Left ventricle myocardium superior (tissue), 1 donor: ENCODE results near the gene MYH8. TPM values are rescaled to one million over a fixed set of nuclear protein-coding genes. Genes with fewer than 3 reads are reported as not detected.

Experiments used
- ATAC-seq: fragments of 200-7000 bp; cut with Tn5 transposase; one replicate; pipeline ENCODE4 v1.9.1; 2020; ENCODE audit warnings: mild to moderate bottlenecking, moderate library complexity
- DNase-seq: peaks from one replicate; pipeline ENCODE4 v3.0.0-alpha.2; 2020
- intact Hi-C: fragments of 100-400 bp; cut with micrococcal nuclease; formaldehyde crosslinking; loops from one replicate; pipeline ENCODE4 v1.11.0; 2022
- long read RNA-seq: library from polyadenylated mRNA; unstranded; transcript quantifications from one replicate; pipeline ENCODE4 v2.0.0, GENCODE V29; 2021
- total RNA-seq: library from RNA; stranded (reverse); fragmentation: NEBNext Ultra II Directional; extraction: Animal tissue kit (Norgen Biotek cat#: 25700); gene quantifications from one replicate; pipeline ENCODE4 v1.2.1, GENCODE V29; 2021
- donor health status: DM: no; HTN: yes; CAD: no; lungs with severe emphysema.

The MYH8 gene
- not detected for total RNA-seq
- long read RNA-seq, result 0 reads

- DNase-seq (no peak), ATAC-seq (no peak)
- intact Hi-C loops, result no loop called here
Measured at GRCh38 chr17:10421900-10422542, at the start of gene MYH8. TSS of gene MYH8 (minus strand) at chr17:10421950. CDS start at chr17:10420227, 1,723 bp downstream.

GRCh38 chr17:10469459-10469858, 47.7 kb upstream of the MYH8 start, which contains the start of gene MYH4:
TSS of gene MYH4 (minus strand) at chr17:10469559. CDS start at chr17:10466745, 2,814 bp downstream.
- ATAC-seq, result no peak
- intact Hi-C loops, result no loop called here
- DNase-seq, result no peak

- intact Hi-C loops, result no loop called here
- DNase-seq, result no peak
- ATAC-seq, result no peak
Measured at GRCh38 chr17:10463402-10463801, 41.7 kb upstream of the MYH8 start.

- DNase-seq (no peak), ATAC-seq (no peak)
- intact Hi-C loops, result no loop called here
Measured at GRCh38 chr17:10460062-10460461, 38.3 kb upstream of the MYH8 start.

GRCh38 chr17:10458701-10459100, 37.0 kb upstream of the MYH8 start:
- DNase-seq (no peak), ATAC-seq (no peak)
- intact Hi-C loops, result no loop called here

- ATAC-seq, result no peak
- intact Hi-C loops, result no loop called here
- no peak for DNase-seq
Measured at GRCh38 chr17:10457952-10458351, 36.2 kb upstream of the MYH8 start.

GRCh38 chr17:10447026-10447931, 25.5 kb upstream of the MYH8 start:
- intact Hi-C loops, result no loop called here
- ATAC-seq (no peak), DNase-seq (no peak)

- DNase-seq, result no peak
- intact Hi-C loops, result no loop called here
- no peak for ATAC-seq
Measured at GRCh38 chr17:10439816-10440215, 18.1 kb upstream of the MYH8 start.

- no peak for DNase-seq
- ATAC-seq, result no peak
- intact Hi-C loops, result no loop called here
Measured at GRCh38 chr17:10435096-10435495, 13.3 kb upstream of the MYH8 start.

- ATAC-seq (no peak), DNase-seq (no peak)
- intact Hi-C loops, result no loop called here
Measured at GRCh38 chr17:10429421-10430045, 7.8 kb upstream of the MYH8 start.

GRCh38 chr17:10428781-10429180, 7.0 kb upstream of the MYH8 start:
- intact Hi-C loops, result no loop called here
- ATAC-seq (no peak), DNase-seq (no peak)

- DNase-seq, result no peak
- no peak for ATAC-seq
- intact Hi-C loops, result no loop called here
Measured at GRCh38 chr17:10421211-10421610, 539 bp downstream of the MYH8 start.

- DNase-seq (no peak), ATAC-seq (no peak)
- intact Hi-C loops, result no loop called here
Measured at GRCh38 chr17:10420811-10421210, 939 bp downstream of the MYH8 start.

GRCh38 chr17:10417431-10417830, 4.3 kb downstream of the MYH8 start:
- intact Hi-C loops, result no loop called here
- ATAC-seq (no peak), DNase-seq (no peak)

- DNase-seq (no peak), ATAC-seq (no peak)
- intact Hi-C loops, result no loop called here
Measured at GRCh38 chr17:10415161-10415560, 6.6 kb downstream of the MYH8 start.

- intact Hi-C loops, result no loop called here
- DNase-seq (no peak), ATAC-seq (no peak)
Measured at GRCh38 chr17:10403589-10403988, 18.2 kb downstream of the MYH8 start.

- intact Hi-C loops, result no loop called here
- no peak for DNase-seq
- no peak for ATAC-seq
Measured at GRCh38 chr17:10398352-10398751, 23.4 kb downstream of the MYH8 start.

GRCh38 chr17:10396524-10397163, 25.1 kb downstream of the MYH8 start:
- peak; percentile 39 for DNase-seq
- intact Hi-C loops, result no loop called here
- no peak for ATAC-seq

- ATAC-seq (no peak), DNase-seq (no peak)
- intact Hi-C loops, result no loop called here
Measured at GRCh38 chr17:10394201-10394887, 27.4 kb downstream of the MYH8 start.
